Endodermal cell (in vitro differentiated cells): ENCODE data around the gene CFAP97D2. TPM values are rescaled to one million over a fixed set of nuclear protein-coding genes. Genes with fewer than 3 reads are reported as not detected.

ENCODE experiments used
- DNase-seq: peaks from one replicate; pipeline ENCODE4 v3.0.0-alpha.2; 2017
- H3K27ac ChIP-seq: 2 replicates; pipeline ENCODE4 v1.5.1; 2013; ENCODE audit warnings: mild to moderate bottlenecking, low read depth, low read length, moderate library complexity
- H3K27me3 ChIP-seq: 2 replicates; pipeline ENCODE4 v1.6.1; 2013; ENCODE audit warnings: mild to moderate bottlenecking, low read length, moderate library complexity; ENCODE audit not compliant: insufficient read depth, control insufficient read depth, poor library complexity, severe bottlenecking
- H3K36me3 ChIP-seq: 2 replicates; pipeline ENCODE4 v1.7.0; 2013; ENCODE audit warnings: mild to moderate bottlenecking, low read length, moderate library complexity; ENCODE audit not compliant: control insufficient read depth, insufficient read depth
- H3K4me1 ChIP-seq: one replicate; pipeline ENCODE4 v1.7.0; 2013; ENCODE audit warnings: low read length; ENCODE audit not compliant: control insufficient read depth, insufficient read depth
- H3K4me3 ChIP-seq: 2 replicates; pipeline ENCODE4 v1.5.1; 2013; ENCODE audit warnings: mild to moderate bottlenecking, low read length, moderate library complexity
- H3K9ac ChIP-seq: 2 replicates; pipeline ENCODE4 v1.6.1; 2013; ENCODE audit warnings: mild to moderate bottlenecking, low read length, moderate library complexity; ENCODE audit not compliant: poor library complexity, severe bottlenecking; ENCODE audit errors: extremely low read depth
- H3K9me3 ChIP-seq: 2 replicates; pipeline ENCODE4 v1.6.1; 2013; ENCODE audit warnings: mild to moderate bottlenecking, low read length, moderate library complexity; ENCODE audit not compliant: control insufficient read depth
- H3K27ac Mint-ChIP-seq: 2 replicates; pipeline ENCODE4 v1.8.0; 2020; ENCODE audit warnings: mixed read lengths
- H3K27me3 Mint-ChIP-seq: 2 replicates; pipeline ENCODE4 v1.8.0; 2021; ENCODE audit warnings: mild to moderate bottlenecking, mixed read lengths; ENCODE audit not compliant: insufficient read depth
- H3K36me3 Mint-ChIP-seq: 2 replicates; pipeline ENCODE4 v1.8.0; 2020; ENCODE audit warnings: low read depth, mixed read lengths
- H3K4me1 Mint-ChIP-seq: 2 replicates; pipeline ENCODE4 v1.8.0; 2020; ENCODE audit warnings: mixed read lengths
- H3K4me3 Mint-ChIP-seq: 2 replicates; pipeline ENCODE4 v1.8.0; 2020; ENCODE audit warnings: mild to moderate bottlenecking, moderate library complexity, mixed read lengths
- H3K9me3 Mint-ChIP-seq: 2 replicates; pipeline ENCODE4 v1.8.0; 2020; ENCODE audit warnings: mild to moderate bottlenecking, mixed read lengths
- CTCF ChIP-seq: fragments of 200-600 bp; sonication (generic); conservative IDR thresholded peaks from 2 replicates; pipeline ENCODE4 v1.5.0; 2021; ENCODE audit warnings: antibody characterized with exemption, mild to moderate bottlenecking
- WGBS, 2 experiments: methylation state at CpG; one replicate each; pipeline versions ENCODE4 v1.1.5 to v1.1.7; 2013; ENCODE audit warnings: missing lambda C conversion rate in 2 of 2, mixed read lengths in 1 of 2; ENCODE audit not compliant: insufficient coverage in 1 of 2, insufficient read length in 1 of 2; 5-methylcytosine and 5-hydroxymethylcytosine counted together
- total RNA-seq, 2 donors: library from RNA; stranded (reverse); fragmentation: NEBNext Ultra II Directional in 1 of 2; extraction: Animal tissue kit (Norgen Biotek cat#: 25700) in 1 of 2; gene quantifications; 2 replicates in 1 of 2; 3 replicates in 1 of 2; pipeline ENCODE4 v1.2.1, GENCODE V29; 2021

The CFAP97D2 gene
- total RNA-seq, 2 donors from 2014 or later = not detected

GRCh38 chr13:114152285-114152645 lies 26.8 kb upstream of the CFAP97D2 start:
- Histone ChIP-seq H3K9me3 (no peaks in the 10 kb centered on the region), H3K36me3 (no peaks in the 10 kb centered on the region), H3K27me3 (no peaks in the 10 kb centered on the region), H3K4me3 (no peak overlapping the region), H3K27ac (no peak overlapping the region), H3K9ac (no peak overlapping the region), H3K4me1 (no peaks in the 10 kb centered on the region)
- Mint-ChIP-seq H3K27ac (no peak overlapping the region), H3K4me1 (no peaks in the 10 kb centered on the region), H3K9me3 (no peaks in the 10 kb centered on the region), H3K36me3 (no peaks in the 10 kb centered on the region), H3K4me3 (no peak overlapping the region), H3K27me3 (peaks cover 2% of the 10 kb centered on the region)
- no peak for DNase-seq
- 88 to 92% methylated on average over 6 to 7 of the region's 7 CpGs for WGBS, 2 experiments
- TF ChIP-seq CTCF = no peak

- Mint-ChIP-seq H3K4me1 (no peaks in the 10 kb centered on the region), H3K9me3 (no peaks in the 10 kb centered on the region), H3K27ac (no peak overlapping the region), H3K36me3 (no peaks in the 10 kb centered on the region), H3K27me3 (peaks cover 2% of the 10 kb centered on the region), H3K4me3 (no peak overlapping the region)
- H3K36me3 ChIP-seq = no peaks in the 10 kb centered on the region
- H3K27ac ChIP-seq = peak overlapping the region; percentile 49
- WGBS, 2 experiments = 77 to 83% methylated on average over 15 to 20 of the region's 20 CpGs
- H3K4me1 ChIP-seq = no peaks in the 10 kb centered on the region
- DNase-seq = peak; percentile 40
- H3K27me3 ChIP-seq = no peaks in the 10 kb centered on the region
- no peak overlapping the region for H3K9ac ChIP-seq
- H3K9me3 ChIP-seq = no peaks in the 10 kb centered on the region
- H3K4me3 ChIP-seq = no peak overlapping the region
- no peak for TF ChIP-seq CTCF
These were observed 26.2 kb upstream of the CFAP97D2 start for GRCh38 chr13:114152831-114153371.

- WGBS, 2 experiments = 95 to 97% methylated on average over 5 to 6 of the region's 6 CpGs
- Mint-ChIP-seq H3K9me3 (no peaks in the 10 kb centered on the region), H3K4me3 (no peak overlapping the region), H3K27ac (no peak overlapping the region), H3K4me1 (no peaks in the 10 kb centered on the region), H3K27me3 (peaks cover 2% of the 10 kb centered on the region), H3K36me3 (no peaks in the 10 kb centered on the region)
- no peak for DNase-seq
- no peak overlapping the region for H3K4me3 ChIP-seq
- no peaks in the 10 kb centered on the region for H3K27me3 ChIP-seq
- no peak overlapping the region for H3K27ac ChIP-seq
- no peak overlapping the region for H3K9ac ChIP-seq
- no peaks in the 10 kb centered on the region for H3K36me3 ChIP-seq
- no peaks in the 10 kb centered on the region for H3K4me1 ChIP-seq
- TF ChIP-seq CTCF = no peak
- H3K9me3 ChIP-seq = no peaks in the 10 kb centered on the region
These were observed 25.5 kb upstream of the CFAP97D2 start for GRCh38 chr13:114153485-114154080.
